Right lobe of liver (tissue), 4 donors: Measurements from ENCODE around the gene BCL11B.

Source experiments
- POLR2A ChIP-seq: fragments of 450-650 bp; IDR thresholded peaks from one replicate; pipeline ENCODE4 v1.6.1; 2017; ENCODE audit warnings: antibody characterized with exemption, mild to moderate bottlenecking
- TF ChIP-seq, protein P1 (sequence below), 4 donors: fragments of 200-600 bp in 3 of 4; fragments of 450-650 bp in 1 of 4; IDR thresholded peaks; one replicate each; pipeline versions ENCODE4 v1.5.1 to v1.8.0; 2016 to 2022; ENCODE audit warnings: antibody characterized with exemption in 4 of 4, mild to moderate bottlenecking in 2 of 4
- donor health status: DM: no; HTN: no; CAD: no.
- donor health status: DM: no; HTN: no; CAD: no.
- donor health status: DM: no; HTN: yes; CAD: no.

DNA sequence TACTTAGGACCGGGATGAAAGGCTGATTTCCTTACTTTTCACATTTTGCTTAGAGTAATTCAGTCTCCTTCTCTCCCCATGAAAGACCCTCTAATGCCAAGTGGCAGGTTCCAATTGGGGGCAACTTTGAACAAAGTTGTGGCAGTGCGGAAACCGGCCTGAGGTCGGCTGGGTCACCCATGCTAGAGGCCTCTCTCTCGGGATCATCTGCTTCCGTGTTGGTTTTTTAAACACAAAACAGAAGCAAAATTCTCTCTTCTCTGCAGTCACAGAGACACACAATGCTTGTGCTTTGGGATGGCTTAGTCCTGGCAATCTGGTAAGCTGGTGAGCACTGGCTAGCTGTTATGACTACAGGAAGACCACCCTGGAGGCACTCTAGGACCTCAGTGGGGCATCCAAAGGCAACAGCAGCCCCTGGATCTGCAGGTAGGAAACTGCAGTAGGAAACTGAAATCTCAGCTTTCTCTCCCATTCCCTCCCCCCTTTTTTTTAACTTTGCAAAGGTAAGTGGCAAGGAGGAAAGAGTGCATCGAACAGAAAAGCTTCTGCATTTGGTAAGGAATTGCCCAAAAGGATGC, 102.1 kb downstream of the BCL11B start:
- TF ChIP-seq, protein P1, sequence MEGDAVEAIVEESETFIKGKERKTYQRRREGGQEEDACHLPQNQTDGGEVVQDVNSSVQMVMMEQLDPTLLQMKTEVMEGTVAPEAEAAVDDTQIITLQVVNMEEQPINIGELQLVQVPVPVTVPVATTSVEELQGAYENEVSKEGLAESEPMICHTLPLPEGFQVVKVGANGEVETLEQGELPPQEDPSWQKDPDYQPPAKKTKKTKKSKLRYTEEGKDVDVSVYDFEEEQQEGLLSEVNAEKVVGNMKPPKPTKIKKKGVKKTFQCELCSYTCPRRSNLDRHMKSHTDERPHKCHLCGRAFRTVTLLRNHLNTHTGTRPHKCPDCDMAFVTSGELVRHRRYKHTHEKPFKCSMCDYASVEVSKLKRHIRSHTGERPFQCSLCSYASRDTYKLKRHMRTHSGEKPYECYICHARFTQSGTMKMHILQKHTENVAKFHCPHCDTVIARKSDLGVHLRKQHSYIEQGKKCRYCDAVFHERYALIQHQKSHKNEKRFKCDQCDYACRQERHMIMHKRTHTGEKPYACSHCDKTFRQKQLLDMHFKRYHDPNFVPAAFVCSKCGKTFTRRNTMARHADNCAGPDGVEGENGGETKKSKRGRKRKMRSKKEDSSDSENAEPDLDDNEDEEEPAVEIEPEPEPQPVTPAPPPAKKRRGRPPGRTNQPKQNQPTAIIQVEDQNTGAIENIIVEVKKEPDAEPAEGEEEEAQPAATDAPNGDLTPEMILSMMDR (IDR thresholded peaks at IDR 0.05): no peak
- no peak for TF ChIP-seq POLR2A
